Measurements from ENCODE around the gene TBX2.

TBX2 gene

DNA sequence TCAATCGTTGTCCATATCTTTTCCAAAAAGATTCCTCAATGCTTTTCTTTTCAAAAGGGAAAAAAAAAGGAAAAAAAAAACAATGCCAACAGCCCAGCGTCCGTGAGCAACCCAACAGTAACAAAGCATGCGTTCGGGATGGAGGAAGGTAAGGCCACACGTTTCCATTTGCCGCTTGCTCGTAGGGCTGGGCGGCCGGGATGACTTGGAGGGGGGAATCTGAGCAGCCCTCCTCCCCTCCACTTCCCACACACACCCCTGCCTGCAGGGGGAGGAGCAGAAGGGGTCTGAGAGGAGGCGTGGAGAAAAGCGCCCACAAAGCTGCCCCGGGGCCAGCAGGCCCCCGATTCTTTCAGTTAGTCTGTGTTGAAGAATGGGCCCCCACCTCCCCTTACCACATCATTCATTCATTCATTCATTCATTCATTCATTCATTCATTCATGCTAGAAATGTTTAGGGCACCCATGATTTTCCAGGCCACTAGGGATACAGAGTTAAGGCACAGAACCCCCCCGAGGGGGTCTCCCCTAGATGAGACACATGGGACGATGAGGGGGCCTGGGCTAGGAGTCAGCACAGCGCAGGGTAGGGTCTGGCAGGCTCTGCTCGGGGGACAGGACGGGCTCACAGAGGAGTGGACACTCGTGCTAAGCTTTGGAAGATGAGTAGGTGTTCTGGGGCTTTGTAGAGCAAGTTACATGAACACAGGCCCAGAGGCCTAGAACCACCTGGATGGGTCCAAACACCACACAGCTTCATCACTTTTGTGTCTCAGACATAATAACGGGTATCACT is 10.9 kb upstream of the TBX2 start:
- no peak for DNase-seq

DNA sequence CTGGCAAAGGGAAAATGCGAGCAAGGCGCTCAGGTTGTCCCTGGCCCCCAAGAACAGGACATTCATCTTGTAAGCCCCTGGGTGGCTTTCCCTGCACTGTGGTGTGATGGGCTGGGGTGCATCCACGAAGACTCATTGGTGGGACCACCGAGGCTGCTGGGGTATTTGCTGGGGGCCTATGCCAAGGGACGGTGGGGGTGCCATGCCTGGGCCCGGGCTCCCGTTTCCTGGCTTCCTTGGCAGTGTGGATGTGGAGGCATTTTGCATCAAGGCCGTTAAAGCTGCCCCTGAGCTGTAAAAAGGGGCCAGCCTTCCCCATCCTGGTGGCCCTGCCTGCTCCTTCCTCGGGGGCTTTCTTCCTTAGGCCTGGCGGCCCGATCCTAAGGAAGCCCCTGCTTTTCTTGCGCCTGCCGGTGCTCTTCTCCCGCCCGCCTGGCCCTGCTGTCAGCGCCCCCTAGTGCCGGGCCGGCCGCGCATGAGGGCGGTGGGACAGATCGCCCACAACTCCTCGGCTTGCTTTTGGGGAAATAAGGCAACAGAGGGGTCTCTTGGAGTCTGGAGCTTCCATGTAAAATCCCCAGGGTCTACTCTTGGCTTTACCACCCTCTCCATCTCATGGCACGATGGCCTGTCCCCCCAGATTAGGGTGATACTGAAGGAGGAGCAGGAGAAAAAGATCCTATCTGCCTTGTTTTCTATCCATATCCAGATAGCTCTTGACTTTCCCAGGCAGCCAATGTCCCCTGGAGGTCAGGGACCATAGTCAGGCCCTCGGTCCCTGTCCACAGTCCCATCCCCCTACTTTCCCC is 9.8 kb upstream of the TBX2 start:
- no peak for DNase-seq

DNA sequence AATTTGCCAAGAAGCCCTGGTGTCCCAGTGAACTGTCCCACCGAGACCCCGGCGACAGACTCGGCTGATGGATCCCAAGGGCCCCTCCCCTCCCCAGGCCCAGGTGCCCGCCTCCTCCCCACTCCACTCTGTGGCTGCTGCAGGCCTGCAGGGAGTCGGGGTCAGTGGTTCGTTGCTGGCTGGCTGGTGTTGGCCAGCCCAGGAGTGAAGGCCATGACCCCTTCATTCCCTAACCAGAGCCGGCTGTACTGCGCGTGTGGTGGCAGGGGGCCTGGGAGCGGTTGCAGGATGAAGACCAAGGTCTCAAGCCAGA is 9.2 kb upstream of the TBX2 start:
- DNase-seq = no peak

DNA sequence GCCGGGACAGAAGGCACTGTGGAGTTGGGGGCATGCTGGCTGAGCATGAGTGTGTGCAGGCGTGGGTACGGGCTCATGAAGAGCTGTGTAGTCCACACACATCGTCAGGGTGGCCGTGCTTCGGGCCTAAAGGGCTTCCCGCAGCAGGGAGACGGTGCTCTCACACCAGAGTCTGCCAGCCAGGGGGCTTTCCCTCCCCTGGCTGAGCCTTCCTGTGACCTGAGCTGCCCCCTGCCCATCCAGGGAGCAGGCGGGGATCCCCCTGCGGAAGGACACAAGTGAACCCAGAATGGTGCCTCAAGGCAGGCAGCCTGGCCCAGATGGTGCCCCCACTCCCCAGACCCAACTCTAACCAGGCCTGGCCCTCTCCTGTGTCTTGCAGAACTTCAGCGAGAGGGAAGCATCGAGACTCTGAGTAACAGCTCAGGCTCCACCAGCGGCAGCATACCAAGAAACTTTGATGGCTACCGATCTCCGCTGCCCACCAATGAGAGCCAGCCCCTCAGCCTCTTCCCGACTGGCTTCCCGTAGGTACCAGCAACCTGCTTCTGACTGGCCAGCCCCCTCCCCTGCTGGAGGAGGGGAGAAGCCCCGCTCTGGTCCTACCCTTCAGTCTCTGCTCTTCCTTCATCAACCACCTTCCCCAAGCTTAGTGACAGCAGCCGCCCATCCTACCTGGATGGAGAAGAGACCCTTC is 7.9 kb upstream of the TBX2 start:
- DNase-seq = no peak

DNA sequence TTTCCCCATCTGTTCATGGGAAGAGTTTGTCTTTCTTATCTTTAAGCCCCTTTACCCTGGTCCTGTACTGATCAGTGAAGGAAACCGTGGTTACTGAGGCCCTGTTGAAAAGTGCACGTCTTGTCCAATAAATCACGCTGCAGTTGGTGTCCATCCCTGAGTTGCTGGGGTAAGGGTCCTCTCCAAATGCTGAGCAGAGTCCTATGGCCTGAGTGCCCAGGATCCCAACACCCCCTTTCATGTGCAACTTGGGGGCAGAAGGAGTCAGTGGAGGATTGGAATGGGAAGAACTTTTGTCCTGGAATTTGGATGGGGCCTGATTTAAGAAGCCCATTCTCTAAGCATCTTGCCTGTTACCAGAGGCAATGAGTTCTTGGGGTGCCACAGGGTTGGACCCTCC is 7.0 kb upstream of the TBX2 start:
- DNase-seq = no peak

DNA sequence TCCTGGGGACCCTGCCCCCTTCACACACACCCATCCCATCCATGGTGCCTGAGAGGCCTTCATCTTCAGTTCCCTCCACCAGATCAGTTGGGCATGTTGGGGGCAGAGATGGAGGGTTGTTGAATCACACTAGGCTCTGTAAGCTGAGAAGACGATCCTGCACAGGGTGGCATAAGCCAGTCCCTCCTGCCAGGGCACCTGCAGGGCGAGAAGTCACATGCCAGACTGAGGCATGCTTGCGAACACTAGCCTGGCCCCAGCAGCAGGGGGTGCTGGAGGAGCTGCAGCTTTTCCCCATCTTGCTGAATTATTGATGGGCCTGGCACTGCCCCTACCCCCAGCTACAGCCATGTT is 6.1 kb upstream of the TBX2 start:
- DNase-seq = no peak

DNA sequence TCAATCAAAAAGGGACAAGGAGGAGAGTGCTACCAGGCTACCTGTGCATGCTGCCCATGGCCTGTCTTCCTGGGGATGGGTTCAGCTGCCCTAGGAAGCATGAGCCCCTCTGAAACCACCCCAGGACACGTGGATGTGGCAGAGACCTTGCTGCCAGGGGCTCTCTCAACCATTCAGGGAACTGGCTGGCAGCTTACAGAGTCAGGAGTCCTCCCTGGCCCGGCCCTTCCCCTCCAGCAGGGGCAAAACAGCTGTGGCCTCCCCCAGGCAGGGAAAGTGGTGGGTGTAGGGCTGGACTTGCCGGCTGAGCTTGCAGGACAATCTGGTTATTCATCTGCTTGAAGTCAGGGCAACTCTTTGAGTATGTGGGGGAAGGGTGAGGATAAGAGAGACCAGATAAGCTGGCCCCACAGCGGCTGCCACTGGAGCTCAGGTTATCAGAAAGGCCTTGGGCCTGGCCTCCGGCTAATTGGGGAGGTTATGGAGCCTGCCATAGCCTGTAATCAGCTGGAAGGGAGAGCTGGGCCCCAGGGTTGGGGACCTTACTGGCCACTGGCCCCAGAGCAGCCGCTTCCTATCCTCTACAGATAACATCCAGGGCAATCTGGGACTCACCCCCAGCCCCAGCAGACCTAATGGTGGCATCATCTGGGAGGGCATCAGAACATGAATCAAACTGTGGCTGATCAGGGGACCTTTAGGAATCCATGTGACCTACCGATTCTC is 5.6 kb upstream of the TBX2 start:
- DNase-seq = no peak

DNA sequence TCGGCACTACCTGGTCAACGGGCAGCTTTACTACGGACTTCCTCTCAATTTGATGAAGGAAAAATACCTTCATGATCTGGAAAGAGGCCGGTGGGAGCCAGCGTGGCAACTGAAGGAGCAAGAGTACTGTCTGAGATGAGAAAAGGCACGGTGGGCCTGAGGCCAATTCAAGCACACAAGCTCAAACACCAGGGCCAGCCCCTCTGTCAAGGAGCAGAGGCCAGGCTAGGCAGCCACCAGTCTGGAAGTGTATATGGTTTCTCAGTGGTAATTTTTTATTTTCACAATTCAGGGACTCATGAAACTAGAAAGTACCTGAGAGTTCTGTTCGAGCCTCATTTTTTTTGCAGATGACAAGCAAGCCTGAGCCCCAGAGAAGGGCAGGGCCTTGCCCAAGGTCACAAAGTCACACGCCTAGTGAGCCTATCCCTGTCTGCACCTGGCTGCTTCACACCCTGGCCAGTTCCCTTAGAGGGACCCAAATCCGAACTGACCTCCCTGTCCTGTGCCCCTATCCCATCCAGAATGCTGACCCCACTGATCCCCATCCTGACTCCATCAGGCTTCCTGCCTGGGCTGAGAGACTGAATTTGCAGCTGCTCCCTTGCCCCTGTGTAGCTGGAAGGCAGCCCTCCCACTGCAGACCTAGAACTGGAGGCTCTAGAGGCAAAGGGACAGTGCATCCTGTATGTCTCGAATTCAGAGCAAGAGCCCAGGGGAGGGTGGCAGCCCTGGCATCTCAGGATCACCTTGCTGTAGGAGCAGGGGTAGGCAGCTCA is 4.8 kb upstream of the TBX2 start:
- DNase-seq = no peak

DNA sequence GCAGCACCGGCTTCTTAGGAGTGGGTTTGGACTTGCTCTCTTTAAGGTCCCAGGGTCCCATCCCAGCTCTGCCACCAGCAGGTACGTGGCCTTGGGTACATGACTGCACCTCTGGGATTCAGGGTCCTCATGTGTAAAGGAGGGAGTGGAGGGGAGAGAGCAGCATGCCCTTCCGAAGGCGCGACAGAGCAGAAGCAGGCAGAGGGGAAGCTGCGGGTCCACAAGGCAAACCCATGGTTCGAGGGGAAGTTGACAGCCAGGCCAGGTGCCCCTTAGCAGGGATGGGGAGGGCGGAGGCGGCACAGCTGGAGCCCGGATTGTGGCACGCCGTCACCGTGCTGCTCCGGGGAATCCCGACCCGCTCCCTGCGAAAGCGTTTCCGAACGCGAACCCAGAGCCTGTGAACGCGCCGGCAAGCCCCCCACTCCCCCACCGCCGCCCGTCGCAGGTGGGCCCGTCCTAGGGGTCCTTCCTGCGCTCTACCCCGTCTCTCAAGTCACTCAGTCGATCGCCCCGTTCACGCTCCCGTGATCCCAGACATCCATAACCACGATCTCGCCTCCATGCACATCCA is 4.1 kb upstream of the TBX2 start:
- no peak for DNase-seq

DNA sequence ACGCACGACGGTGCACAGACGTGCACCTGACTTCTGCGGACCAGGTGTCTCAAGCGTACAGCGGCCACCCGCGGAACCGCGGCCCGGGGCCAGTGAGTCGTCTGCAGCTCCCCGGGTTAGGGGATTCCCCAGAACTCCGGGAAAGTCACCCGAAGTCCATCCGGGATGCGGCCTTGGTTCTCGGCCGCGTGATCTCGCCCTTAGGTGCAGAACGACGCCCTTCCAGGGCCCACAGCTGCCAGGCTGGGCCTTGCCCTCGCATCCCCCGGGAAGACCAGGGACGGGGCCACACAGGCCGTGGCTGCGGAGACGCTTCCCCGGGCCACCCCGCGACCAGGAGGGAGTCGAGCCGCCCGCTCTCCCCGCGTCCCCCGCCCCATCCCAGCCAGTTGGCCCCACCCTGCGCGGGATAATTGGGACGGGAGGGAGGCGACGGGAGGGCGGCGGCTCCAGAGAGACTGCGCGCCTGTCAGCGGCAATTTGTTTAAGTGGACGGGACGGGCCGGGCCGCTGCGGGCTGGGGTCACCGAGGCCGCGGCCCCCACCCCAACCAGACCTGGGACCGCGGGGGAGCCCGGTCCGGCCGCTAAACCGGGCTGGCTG is 3.6 kb upstream of the TBX2 start:
- no peak for DNase-seq

DNA sequence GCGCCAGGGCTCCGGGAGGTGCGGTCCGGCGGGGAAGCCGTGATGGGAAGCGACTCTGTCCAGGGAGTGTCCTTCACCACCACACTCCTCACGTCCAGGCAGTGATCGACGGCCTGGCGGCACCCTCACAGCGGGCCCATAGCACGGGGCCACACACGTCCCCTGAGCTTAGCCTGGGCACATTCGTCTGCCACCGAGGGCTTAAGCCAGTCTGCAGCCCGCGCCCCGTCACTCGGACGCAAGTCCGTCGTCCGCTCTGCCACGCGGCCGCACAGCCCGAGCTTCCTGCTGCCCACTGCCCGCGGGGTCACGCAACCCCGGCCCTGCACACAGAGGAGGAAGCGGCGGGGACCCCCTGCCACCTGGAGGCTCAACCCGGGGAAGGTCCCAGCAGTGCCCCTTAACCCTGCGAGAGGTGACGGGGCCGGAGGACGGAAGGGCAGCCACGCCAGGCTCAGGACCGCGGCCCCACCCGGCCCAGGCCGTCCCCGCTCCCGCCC is 3.0 kb upstream of the TBX2 start:
- DNase-seq = no peak

DNA sequence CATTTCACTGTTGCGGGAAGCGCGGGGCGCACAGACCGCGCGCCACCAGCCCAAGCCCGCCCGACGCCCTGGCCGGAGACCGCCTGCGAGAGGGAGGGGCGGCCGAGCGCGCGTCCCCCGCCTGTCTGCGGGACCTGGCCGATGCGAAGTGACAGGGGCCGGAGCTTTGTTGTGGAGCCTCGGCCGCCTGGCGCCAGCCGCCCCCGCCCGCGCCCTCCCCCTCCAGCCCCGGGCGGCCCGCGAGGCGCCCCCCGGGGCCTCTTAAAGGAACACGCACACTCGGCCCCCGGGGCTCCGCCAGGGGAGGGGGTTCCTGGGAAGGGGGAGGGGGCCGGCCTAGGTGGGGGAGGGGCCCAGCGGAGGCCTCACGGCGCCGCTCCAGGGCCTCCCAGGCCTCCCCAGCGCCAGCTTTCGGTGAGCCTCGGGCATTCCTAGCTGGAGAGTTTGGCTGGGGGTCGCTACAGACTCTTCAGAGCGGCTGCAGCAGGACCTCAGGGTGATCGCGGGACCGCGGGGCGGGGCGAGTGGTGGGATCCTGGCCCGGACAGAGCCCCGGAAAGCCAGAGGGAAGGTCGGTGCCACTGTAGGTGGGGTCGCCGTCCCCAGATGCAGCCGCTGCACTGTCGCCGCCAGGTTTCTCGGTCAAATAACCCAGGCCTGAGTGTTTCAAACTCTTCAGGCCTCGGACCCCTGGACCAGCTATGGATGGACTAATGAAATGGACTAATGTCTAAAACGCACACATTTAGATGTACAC is 2.4 kb upstream of the TBX2 start:
- DNase-seq = no peak

DNA sequence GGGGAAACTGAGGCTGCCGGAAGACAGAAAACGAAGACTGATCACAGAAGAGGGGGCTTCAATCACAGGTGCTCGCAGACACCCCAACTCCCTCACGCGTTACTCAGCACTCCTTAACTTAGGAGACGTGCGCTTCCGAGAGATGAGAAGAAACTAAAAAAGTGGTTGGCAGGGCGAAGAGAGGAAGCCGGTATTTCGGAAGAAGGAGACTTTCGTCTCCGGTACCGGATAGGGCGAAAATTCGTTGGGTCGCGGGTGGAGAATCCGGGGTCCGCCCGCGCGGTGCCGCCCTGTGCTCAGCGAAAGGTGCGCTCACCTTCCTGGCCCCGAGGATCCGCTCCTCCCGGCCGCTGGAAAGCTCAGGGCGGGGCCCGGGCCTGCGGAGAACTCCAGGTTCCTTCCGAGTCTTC is 917 bp upstream of the TBX2 start:
- DNase-seq = no peak

DNA sequence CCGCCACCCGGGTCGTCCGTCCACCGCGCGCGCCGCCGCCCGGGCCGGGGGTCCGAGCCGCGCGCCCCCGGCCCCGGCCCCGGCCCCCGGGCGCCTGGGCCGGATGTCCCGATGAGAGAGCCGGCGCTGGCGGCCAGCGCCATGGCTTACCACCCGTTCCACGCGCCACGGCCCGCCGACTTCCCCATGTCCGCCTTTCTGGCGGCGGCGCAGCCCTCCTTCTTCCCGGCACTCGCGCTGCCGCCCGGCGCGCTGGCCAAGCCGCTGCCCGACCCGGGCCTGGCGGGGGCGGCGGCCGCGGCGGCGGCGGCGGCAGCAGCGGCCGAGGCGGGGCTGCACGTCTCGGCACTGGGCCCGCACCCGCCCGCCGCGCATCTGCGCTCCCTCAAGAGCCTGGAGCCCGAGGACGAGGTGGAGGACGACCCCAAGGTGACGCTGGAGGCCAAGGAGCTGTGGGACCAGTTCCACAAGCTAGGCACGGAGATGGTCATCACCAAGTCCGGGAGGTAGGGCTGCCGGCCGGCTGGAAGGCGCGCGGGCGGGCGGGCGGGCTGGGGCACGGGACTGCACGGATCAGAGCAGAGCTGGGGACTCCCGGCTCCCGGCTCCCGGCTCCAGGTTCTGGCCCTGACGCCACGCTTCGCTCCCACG is 548 bp downstream of the TBX2 start:
- DNase-seq = no peak

DNA sequence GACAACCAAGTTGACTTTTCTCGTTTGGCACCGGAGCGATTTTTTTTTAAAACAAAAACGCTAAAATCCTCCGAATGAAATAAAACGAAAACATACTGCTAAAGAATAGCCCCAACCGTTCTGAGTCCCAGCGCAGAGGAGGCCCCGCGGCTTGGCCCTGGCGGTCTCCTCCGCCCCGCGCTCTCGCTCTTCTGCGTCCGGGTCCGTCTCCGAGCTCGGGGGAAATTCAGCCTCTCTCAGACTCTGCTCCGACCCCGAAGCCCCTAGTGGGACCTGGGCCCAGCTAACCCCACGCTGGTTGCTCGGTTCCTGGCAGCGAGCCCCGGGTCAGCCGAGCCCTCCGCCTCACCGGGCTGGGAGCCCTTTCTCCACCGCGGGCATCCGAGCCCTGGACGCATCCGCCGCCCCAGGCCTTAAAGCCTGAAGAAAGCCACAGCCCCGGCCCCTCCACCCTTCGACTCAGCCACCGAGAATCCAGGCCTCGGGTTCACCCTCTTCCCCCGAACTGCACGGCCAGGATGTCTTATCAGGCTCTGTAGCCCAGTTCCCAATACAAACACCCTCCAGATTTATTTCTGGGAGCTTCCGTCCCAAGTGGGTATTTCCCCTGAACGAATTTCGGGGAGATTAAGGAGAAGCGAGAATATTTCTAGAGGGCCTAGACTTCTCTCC is 1.2 kb downstream of the TBX2 start:
- no peak for DNase-seq

DNA sequence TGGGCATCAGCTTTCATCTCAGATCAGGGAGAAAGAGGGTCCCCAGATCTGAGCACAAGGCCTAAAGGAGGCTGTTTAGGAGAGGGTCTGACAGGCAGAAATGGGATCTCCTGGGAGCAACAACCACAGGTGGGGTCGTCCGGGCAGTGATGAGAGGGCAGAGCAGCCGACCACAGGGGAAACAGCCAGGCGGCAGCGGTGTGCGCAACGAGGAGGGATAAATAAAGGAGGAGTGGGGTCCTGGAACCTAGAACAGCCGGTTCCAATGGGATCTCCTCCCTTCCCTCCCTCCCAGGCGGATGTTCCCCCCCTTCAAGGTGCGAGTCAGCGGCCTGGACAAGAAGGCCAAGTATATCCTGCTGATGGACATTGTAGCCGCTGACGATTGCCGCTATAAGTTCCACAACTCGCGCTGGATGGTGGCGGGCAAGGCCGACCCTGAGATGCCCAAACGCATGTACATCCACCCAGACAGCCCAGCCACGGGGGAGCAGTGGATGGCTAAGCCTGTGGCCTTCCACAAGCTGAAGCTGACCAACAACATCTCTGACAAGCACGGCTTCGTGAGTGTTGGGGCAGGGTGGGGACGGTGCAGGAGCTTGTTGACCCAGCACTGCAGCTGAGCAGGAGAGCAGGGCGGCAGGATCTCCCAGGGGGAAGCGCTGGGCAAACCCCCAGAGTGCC is 1.9 kb downstream of the TBX2 start:
- DNase-seq = no peak

DNA sequence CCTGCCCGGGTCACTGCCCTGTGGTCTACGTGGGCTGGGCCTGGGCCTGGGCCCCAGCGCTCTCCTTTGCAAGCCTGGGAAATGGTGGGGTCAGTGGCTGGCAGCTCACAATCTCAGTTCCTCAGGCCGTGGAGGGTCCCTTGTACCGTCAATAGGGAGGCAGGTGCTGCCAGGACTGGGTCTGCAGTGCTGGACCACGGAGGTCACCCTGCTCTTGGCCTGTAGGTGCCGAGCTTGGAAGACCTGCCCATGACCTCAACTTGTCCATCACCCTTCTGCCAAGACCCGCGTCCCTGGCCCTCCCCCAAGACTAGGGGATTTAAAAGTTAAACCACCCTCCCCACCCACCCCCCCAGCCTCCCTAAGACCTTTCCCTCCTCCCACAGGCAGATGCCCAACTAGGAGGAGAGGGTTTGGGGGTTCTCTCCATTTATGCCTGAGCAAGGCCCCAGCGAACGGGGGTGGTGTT is 2.5 kb downstream of the TBX2 start:
- DNase-seq = no peak

DNA sequence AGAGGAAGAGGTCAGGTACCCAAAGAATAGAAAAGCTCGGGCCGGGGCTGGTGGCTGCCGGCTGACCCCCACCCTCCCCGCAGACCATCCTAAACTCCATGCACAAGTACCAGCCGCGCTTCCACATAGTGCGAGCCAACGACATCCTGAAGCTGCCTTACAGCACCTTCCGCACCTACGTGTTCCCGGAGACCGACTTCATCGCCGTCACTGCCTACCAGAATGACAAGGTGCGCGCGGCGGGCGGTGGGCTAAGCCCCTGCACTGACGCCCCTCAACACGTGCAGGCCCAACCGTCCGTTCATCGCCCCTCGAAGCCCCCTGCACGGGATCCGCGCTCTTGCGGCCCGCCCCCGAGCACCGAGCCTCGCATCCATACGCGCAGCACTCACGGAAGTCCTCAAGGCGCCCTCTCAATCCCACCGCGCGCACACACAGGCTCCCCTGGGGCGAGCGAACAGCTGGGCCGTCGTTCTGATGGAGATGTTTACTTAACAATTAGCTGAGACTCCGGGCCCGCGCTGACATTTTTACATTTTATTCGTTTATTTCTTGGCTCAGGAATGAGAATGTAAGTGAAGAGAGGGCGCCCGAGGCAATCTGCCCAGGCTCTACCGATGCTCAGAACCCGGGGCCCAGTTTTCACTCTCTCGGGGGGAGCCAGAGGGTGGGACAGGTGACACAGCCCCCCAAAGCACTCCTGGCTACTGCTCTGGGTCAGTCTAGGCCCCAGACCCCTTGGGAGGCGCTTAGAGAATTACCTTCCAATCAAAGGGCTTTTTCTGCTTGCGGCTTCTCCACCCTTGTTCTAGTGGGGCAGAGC is 3.5 kb downstream of the TBX2 start:
- no peak for DNase-seq

All from NCI-H446 treated with DMSO at 0.1 percent for 48 hours (cell line).